IMR-90 (cell line): Measurements from ENCODE around the gene SYTL1. TPM values are rescaled to one million over a fixed set of nuclear protein-coding genes. Genes with fewer than 3 reads are reported as not detected.

Source experiments
- ATAC-seq: fragments of 200-7000 bp; cut with Tn5 transposase; 2 replicates; pipeline ENCODE4 v1.9.1; 2020; ENCODE audit warnings: low read depth, mild to moderate bottlenecking, moderate library complexity
- BruUV-seq: library from RNA; stranded (reverse); fragments of 400-500 nt; replicated peaks from 2 replicates; lab custom pipeline; 2021; lab: Mats Ljungman, UMichigan
- CTCF ChIA-PET: fragments of 300-600 bp; formaldehyde crosslinking; extraction: SDS; loops from one replicate; lab custom pipeline; 2021; ENCODE audit warnings: antibody characterized with exemption; lab: Yijun Ruan, JAX
- POLR2A ChIA-PET: fragments of 300-600 bp; sonication (Branson Sonifier 250); formaldehyde crosslinking; loops from one replicate; lab custom pipeline; 2022; ENCODE audit warnings: antibody characterized with exemption; ENCODE audit not compliant: unreplicated experiment; lab: Charles Lee
- DNase-seq: peaks from one replicate; pipeline ENCODE4 v3.0.0; 2013
- H2AFZ ChIP-seq: replicated peaks from 2 replicates; pipeline ENCODE3; 2013; ENCODE audit warnings: low read length, mild to moderate bottlenecking; ENCODE audit not compliant: poor library complexity
- H2AK5ac ChIP-seq: 2 replicates; pipeline ENCODE4 v1.6.1; 2013; ENCODE audit warnings: low read depth, low read length, inconsistent platforms
- H2AK9ac ChIP-seq: replicated peaks from 2 replicates; pipeline ENCODE3; 2013; ENCODE audit warnings: mild to moderate bottlenecking, low read depth, low read length, moderate library complexity; ENCODE audit not compliant: poor library complexity
- H2BK120ac ChIP-seq: 2 replicates; pipeline ENCODE4 v1.6.1; 2013; ENCODE audit warnings: low read depth, low read length, inconsistent platforms
- H2BK15ac ChIP-seq: 3 replicates; pipeline ENCODE4 v1.6.1; 2013; ENCODE audit warnings: low read depth, low read length, inconsistent platforms
- H2BK20ac ChIP-seq: 2 replicates; pipeline ENCODE4 v1.6.1; 2013; ENCODE audit warnings: low read depth, mild to moderate bottlenecking, inconsistent platforms, low read length, moderate library complexity
- H2BK5ac ChIP-seq: 2 replicates; pipeline ENCODE4 v1.6.1; 2013; ENCODE audit warnings: mild to moderate bottlenecking, low read depth, low read length, inconsistent platforms; ENCODE audit not compliant: poor library complexity, severe bottlenecking
- H3K14ac ChIP-seq: replicated peaks from 2 replicates; pipeline ENCODE4 v1.6.1; 2013; ENCODE audit warnings: low read depth, low read length, inconsistent platforms
- H3K18ac ChIP-seq: 2 replicates; pipeline ENCODE4 v1.6.1; 2013; ENCODE audit warnings: low read depth, low read length, control low read depth
- H3K23ac ChIP-seq: 2 replicates; pipeline ENCODE4 v1.6.1; 2013; ENCODE audit warnings: low read depth, low read length, inconsistent platforms
- H3K27ac ChIP-seq: 2 replicates; pipeline ENCODE4 v1.5.1; 2013; ENCODE audit warnings: mild to moderate bottlenecking, control low read depth, low read length; ENCODE audit not compliant: insufficient read depth
- H3K27me3 ChIP-seq: 2 replicates; pipeline ENCODE4 v1.6.1; 2013; ENCODE audit warnings: low read length; ENCODE audit not compliant: control insufficient read depth, insufficient read depth
- H3K36me3 ChIP-seq: 2 replicates; pipeline ENCODE4 v1.6.1; 2013; ENCODE audit warnings: low read length, mixed read lengths; ENCODE audit not compliant: control insufficient read depth, insufficient read depth
- H3K4ac ChIP-seq: 2 replicates; pipeline ENCODE4 v1.6.1; 2013; ENCODE audit warnings: low read depth, low read length, inconsistent platforms
- H3K4me1 ChIP-seq: 2 replicates; pipeline ENCODE4 v1.6.1; 2013; ENCODE audit warnings: low read length, mixed read lengths; ENCODE audit not compliant: control insufficient read depth, insufficient read depth
- H3K4me2 ChIP-seq: 2 replicates; pipeline ENCODE4 v1.6.1; 2013; ENCODE audit warnings: low read depth, mild to moderate bottlenecking, control low read depth, low read length, moderate library complexity
- H3K4me3 ChIP-seq: 2 replicates; pipeline ENCODE4 v1.5.1; 2013; ENCODE audit warnings: low read depth, mild to moderate bottlenecking, control low read depth, low read length, moderate library complexity; ENCODE audit not compliant: insufficient read depth
- H3K56ac ChIP-seq: 2 replicates; pipeline ENCODE4 v1.6.1; 2013; ENCODE audit warnings: low read length, inconsistent platforms; ENCODE audit not compliant: insufficient read depth; ENCODE audit errors: extremely low read depth
- H3K79me1 ChIP-seq, 2 experiments: 2 replicates each; pipeline ENCODE4 v1.6.1; 2013; ENCODE audit warnings: low read length in 2 of 2, inconsistent platforms in 1 of 2, low read depth in 1 of 2
- H3K9ac ChIP-seq: 2 replicates; pipeline ENCODE4 v1.6.1; 2013; ENCODE audit warnings: low read depth, low read length, control low read depth
- H3K9me1 ChIP-seq: 2 replicates; pipeline ENCODE4 v1.6.1; 2013; ENCODE audit warnings: low read length, inconsistent platforms; ENCODE audit not compliant: insufficient read depth
- H3K9me3 ChIP-seq: 2 replicates; pipeline ENCODE4 v1.6.1; 2013; ENCODE audit warnings: low read length; ENCODE audit not compliant: control insufficient read depth, insufficient read depth
- H4K20me1 ChIP-seq: 2 replicates; pipeline ENCODE4 v1.6.1; 2013; ENCODE audit warnings: low read length, inconsistent platforms; ENCODE audit not compliant: insufficient read depth
- H4K5ac ChIP-seq: 2 replicates; pipeline ENCODE4 v1.6.1; 2013; ENCODE audit warnings: mild to moderate bottlenecking, low read depth, low read length, control low read depth
- H4K8ac ChIP-seq, 2 experiments: 2 replicates each; pipeline ENCODE4 v1.6.1; 2013; ENCODE audit warnings: low read depth in 2 of 2, low read length in 2 of 2, control low read depth in 1 of 2, inconsistent platforms in 1 of 2
- H4K91ac ChIP-seq: 2 replicates; pipeline ENCODE4 v1.6.1; 2013; ENCODE audit warnings: low read depth, low read length, inconsistent platforms; ENCODE audit not compliant: insufficient read depth
- CEBPB ChIP-seq: IDR thresholded peaks from 2 replicates; pipeline ENCODE4 v1.6.1; 2012; ENCODE audit warnings: low read depth, low read length, improper control_type of control experiment
- CTCF ChIP-seq: conservative IDR thresholded peaks from 2 replicates; pipeline ENCODE4 v1.5.1; 2012; ENCODE audit warnings: mild to moderate bottlenecking, low read depth, low read length, improper control_type of control experiment
- FOS ChIP-seq: fragments of 150-350 bp; IDR thresholded peaks from 2 replicates; pipeline ENCODE4 v1.6.1; 2016; ENCODE audit warnings: low read depth, low read length
- MAFK ChIP-seq: IDR thresholded peaks from 2 replicates; pipeline ENCODE4 v1.6.1; 2012; ENCODE audit warnings: low read depth, low read length, improper control_type of control experiment
- MAZ ChIP-seq: IDR thresholded peaks from 2 replicates; pipeline ENCODE4 v1.6.1; 2012; ENCODE audit warnings: low read depth, mild to moderate bottlenecking, low read length, improper control_type of control experiment, moderate library complexity, borderline replicate concordance
- NFE2L2 ChIP-seq: fragments of 150-350 bp; IDR thresholded peaks from 2 replicates; pipeline ENCODE4 v1.6.1; 2016; ENCODE audit warnings: low read depth, mild to moderate bottlenecking, low read length
- POLR2A ChIP-seq: IDR thresholded peaks from 2 replicates; pipeline ENCODE4 v1.6.1; 2012; ENCODE audit warnings: mild to moderate bottlenecking, low read depth, low read length
- RAD21 ChIP-seq: IDR thresholded peaks from 2 replicates; pipeline ENCODE4 v1.6.1; 2012; ENCODE audit warnings: low read length, improper control_type of control experiment
- SMC3 ChIP-seq: fragments of 150-350 bp; IDR thresholded peaks from 2 replicates; pipeline ENCODE4 v1.6.1; 2016; ENCODE audit warnings: low read depth, mild to moderate bottlenecking, antibody characterized with exemption, low read length, moderate library complexity
- WGBS, 2 experiments: methylation state at CpG; one replicate each; pipeline versions ENCODE4 v1.1.5 to v1.1.7; 2013; ENCODE audit warnings: missing lambda C conversion rate in 2 of 2; ENCODE audit not compliant: insufficient read length in 1 of 2; ENCODE audit errors: extremely low coverage in 2 of 2; 5-methylcytosine and 5-hydroxymethylcytosine counted together
- dilution Hi-C: fragments of 300-500 bp; cut with HindIII; formaldehyde crosslinking; loops from one replicate; pipeline ENCODE4 v1.14.3; 2018; ENCODE audit warnings: low sequenced_read_pairs; ENCODE audit not compliant: unreplicated experiment
- in situ Hi-C: fragments of 300-500 bp; cut with MboI; formaldehyde crosslinking; loops from 3 replicates; pipeline ENCODE4 v1.14.3; 2019; ENCODE audit warnings: low sequenced_read_pairs, inconsistent platforms, mixed read lengths
- intact Hi-C: fragments of 100-400 bp; cut with micrococcal nuclease; formaldehyde crosslinking; loops from 2 replicates; pipeline ENCODE4 v1.10.0; 2022
- polyA plus RNA-seq, 3 experiments: library from polyadenylated mRNA; depleted of rRNA; stranded (reverse); fragments of >200 nt; gene quantifications; 2 replicates each; pipeline ENCODE4 v1.2.3, GENCODE V29; 2012; ENCODE audit warnings: low replicate concordance in 1 of 3
- total RNA-seq: library from RNA; depleted of rRNA; stranded (reverse); fragments of >200 nt; gene quantifications from 2 replicates; pipeline ENCODE4 v1.2.3, GENCODE V29; 2012

SYTL1 gene
- total and polyA plus RNA-seq, 2 of the 4 experiments (the other 2 are of a cell fraction): 0.18 to 1.0 TPM

GRCh38 chr1:27357281-27358037 is 15.6 kb downstream of the SYTL1 start:
- Histone ChIP-seq H3K23ac (no peak overlapping the region), H2AFZ (peak overlapping the region; percentile 87), H3K4me3 (no peak overlapping the region), H2AK5ac (no peak overlapping the region), H3K56ac (no peak overlapping the region), H2BK5ac (no peak overlapping the region), H4K91ac (no peak overlapping the region), H3K14ac (no peak overlapping the region), H4K20me1 (no peaks in the 10 kb centered on the region), H3K27me3 (no peaks in the 10 kb centered on the region), H4K8ac (no peak overlapping the region), H2BK20ac (no peak overlapping the region), H3K36me3 (peaks cover 42% of the 10 kb centered on the region), H3K4ac (no peak overlapping the region), H3K9me3 (no peaks in the 10 kb centered on the region), H4K5ac (no peak overlapping the region), H2BK15ac (no peak overlapping the region), H2BK120ac (no peak overlapping the region), H3K9ac (no peak overlapping the region), H3K79me1 (no peaks in the 10 kb centered on the region), H3K9me1 (no peaks in the 10 kb centered on the region), H2AK9ac (peak overlapping the region; percentile 55), H3K4me2 (no peak overlapping the region), H3K4me1 (no peaks in the 10 kb centered on the region), H3K18ac (no peak overlapping the region), H3K27ac (no peak overlapping the region)
- peak; percentile 32 for DNase-seq
- peak; percentile 95 for ATAC-seq
- BruUV-seq: no TSS peak
- POLR2A ChIA-PET: no interaction called here
- intact Hi-C loops (loop anchor here (1.0 kb wide), 1 partner anchor 38 kb away; no protein-coding TSS in a partner anchor), dilution Hi-C loops (no loop called here), in situ Hi-C loops (no loop called here)
- CTCF ChIA-PET: interaction anchor here (0.5 to 1.6 kb wide), 6 partner anchors 30 to 769 kb away, joined by 3 to 7 read pairs (median 4); no protein-coding TSS in a partner anchor
- WGBS, 2 experiments: 52% methylated on average over 30 of the region's 40 CpGs; no CpG with 5 or more reads in 1 of the 2 experiments
- TF ChIP-seq CEBPB (no peak), MAFK (no peak), POLR2A (no peak), FOS (no peak), CTCF (peak; percentile 86), NFE2L2 (no peak), SMC3 (peak; percentile 81), RAD21 (peak; percentile 65), MAZ (peak; percentile 14; the same call in 1 of the 2 replicates)
